HEK293T (cell line): ENCODE data around the gene CD109.
"Not testable (repeated sequence)": the region's sequence is repeated elsewhere in the genome, so short reads cannot be mapped to it uniquely, and the experiment has no call there.

Experiments used
- FOXA1 ChIP-seq: fragments of 450-650 bp; IDR thresholded peaks from 2 replicates; pipeline ENCODE4 v1.6.1; 2016; ENCODE audit warnings: mild to moderate bottlenecking
- L3MBTL2 ChIP-seq: fragments of 450-650 bp; conservative IDR thresholded peaks from 2 replicates; pipeline ENCODE4 v1.6.1; 2016; ENCODE audit warnings: mild to moderate bottlenecking
- NFRKB ChIP-seq: fragments of 450-650 bp; IDR thresholded peaks from 2 replicates; pipeline ENCODE4 v1.6.1; 2016; ENCODE audit warnings: mild to moderate bottlenecking, moderate library complexity

DNA sequence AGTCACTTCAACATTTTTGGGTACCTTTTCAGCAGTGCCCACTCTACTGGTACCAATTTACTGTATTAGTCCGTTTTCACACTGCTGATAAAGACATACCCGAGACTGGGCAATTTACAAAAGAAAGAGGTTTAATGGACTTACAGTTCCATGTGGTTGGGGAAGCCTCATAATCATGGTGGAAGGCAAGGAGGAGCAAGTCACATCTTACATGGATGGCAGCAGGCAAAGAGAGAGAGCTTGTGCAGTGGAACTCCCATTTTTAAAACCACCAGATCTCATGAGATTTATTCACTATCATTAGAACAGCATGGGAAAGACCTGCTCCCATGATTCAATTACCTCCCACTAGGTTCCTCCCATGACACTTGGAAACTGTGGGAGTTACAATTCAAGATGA is 12.4 kb upstream of the CD109 start:
- TF ChIP-seq NFRKB, FOXA1, L3MBTL2: not testable (repeated sequence)
